ENCODE data around the gene TLR8. TPM values are rescaled to one million over a fixed set of nuclear protein-coding genes. Genes with fewer than 3 reads are reported as not detected.

The TLR8 gene
- total and polyA plus RNA-seq, 2 of the 4 experiments (the other 2 are of a cell fraction): not detected

DNA sequence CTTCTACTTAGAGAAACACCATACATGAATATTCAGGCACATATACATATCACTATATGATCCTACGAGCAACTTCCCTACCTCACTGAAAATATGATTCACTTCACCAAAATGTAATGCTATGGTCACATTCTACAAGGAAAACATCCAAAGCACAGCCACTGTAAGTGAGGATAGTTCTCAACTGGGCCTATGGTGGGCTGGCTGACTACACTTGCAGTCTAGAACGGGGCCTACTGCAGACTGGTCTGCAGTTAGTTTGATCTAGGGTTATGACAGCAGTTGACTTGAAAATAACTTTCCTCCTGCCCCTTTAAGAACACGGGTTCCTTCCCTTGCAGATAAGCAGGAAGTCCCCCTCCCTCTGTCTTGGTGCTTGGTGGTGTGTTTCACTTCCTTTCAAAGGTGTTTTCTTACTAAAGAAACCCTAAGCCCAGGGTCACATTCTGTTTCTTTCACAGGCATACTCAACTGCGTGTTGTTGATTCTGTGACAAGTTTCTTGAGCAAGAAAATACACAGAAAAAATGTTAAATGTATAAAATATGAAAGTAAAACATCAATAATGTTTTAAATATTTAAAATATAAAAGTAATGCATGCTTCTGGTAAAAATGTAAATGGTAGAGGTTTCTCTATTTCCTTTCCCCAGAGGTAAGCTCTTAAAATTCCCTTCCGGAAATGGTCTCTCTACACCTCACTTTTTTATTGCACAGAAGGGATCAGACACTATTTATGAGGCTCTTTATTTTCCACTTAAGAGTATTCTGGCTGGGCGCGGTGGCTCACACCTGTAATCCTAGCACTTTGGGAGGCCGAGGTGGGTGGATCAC lies 50.5 kb downstream of the TLR8 start:
- WGBS, 2 experiments (ENCODE audit: extremely low coverage in 2 of 2, insufficient read length in 1 of 2): no CpG with 5 or more reads among the region's 8 CpGs
- H2BK20ac ChIP-seq (ENCODE audit: low read depth, low read length): peak overlapping the region; percentile 95
- peak; percentile 79 for ATAC-seq (ENCODE audit: low read depth)
- DNase-seq: peak; percentile 63
- TF ChIP-seq SMC3 (IDR thresholded peaks at IDR 0.05; ENCODE audit: low read depth, low read length) (no peak), MXI1 (IDR thresholded peaks at IDR 0.05; ENCODE audit: borderline replicate concordance, low read depth, low read length) (no peak), MAFK (IDR thresholded peaks at IDR 0.05; ENCODE audit: low read depth, low read length) (no peak)
- TF ChIP-seq, protein P1, sequence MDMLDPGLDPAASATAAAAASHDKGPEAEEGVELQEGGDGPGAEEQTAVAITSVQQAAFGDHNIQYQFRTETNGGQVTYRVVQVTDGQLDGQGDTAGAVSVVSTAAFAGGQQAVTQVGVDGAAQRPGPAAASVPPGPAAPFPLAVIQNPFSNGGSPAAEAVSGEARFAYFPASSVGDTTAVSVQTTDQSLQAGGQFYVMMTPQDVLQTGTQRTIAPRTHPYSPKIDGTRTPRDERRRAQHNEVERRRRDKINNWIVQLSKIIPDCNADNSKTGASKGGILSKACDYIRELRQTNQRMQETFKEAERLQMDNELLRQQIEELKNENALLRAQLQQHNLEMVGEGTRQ (IDR thresholded peaks at IDR 0.05; ENCODE audit: low read depth, low read length): no peak
- peak overlapping the region; percentile 77 for H2AFZ ChIP-seq (replicated peaks; ENCODE audit: low read length, poor library complexity)
- peak overlapping the region; percentile 33; the same call in 1 of the 2 replicates for H3K4me2 ChIP-seq (ENCODE audit: low read depth, low read length)
- peak overlapping the region; percentile 67; the same call in 1 of the 2 replicates for H3K9ac ChIP-seq (ENCODE audit: low read depth, low read length)
- H3K27me3 ChIP-seq (ENCODE audit: control insufficient read depth, insufficient read depth, low read length): no peaks in the 10 kb centered on the region
- peak overlapping the region; percentile 96 for H3K23ac ChIP-seq (ENCODE audit: low read depth, low read length)
- H3K14ac ChIP-seq (replicated peaks; ENCODE audit: low read depth, low read length): peak overlapping the region; percentile 94
- H3K79me1 ChIP-seq (ENCODE audit: low read depth in 1 of 2, low read length in 2 of 2): peaks cover 0 to 4% of the 10 kb centered on the region in 2 experiments; a peak in 1 of 4 replicates
- peak overlapping the region; percentile 71 for H4K5ac ChIP-seq (ENCODE audit: low read depth, low read length)
- peaks cover 8% of the 10 kb centered on the region for H3K9me1 ChIP-seq (ENCODE audit: insufficient read depth, low read length)
- ChIA-PET POLR2A (ENCODE audit: unreplicated experiment) (interaction anchor here (0.5 to 1.4 kb wide), 3 partner anchors 18 to 19 kb away, joined by 3 to 6 read pairs (median 3); partner anchors contain the start of gene TMSB4X), CTCF (interaction anchor here (1.5 kb wide), 1 partner anchor 10 kb away, joined by 7 read pairs; no protein-coding TSS in a partner anchor)
- no peak overlapping the region for H3K4me3 ChIP-seq (ENCODE audit: insufficient read depth, low read depth, low read length)
- peaks cover 9% of the 10 kb centered on the region for H3K4me1 ChIP-seq (ENCODE audit: control insufficient read depth, insufficient read depth, low read length)
- H3K56ac ChIP-seq (ENCODE audit: extremely low read depth, insufficient read depth, low read length): peak overlapping the region; percentile 69
- no peaks in the 10 kb centered on the region for H4K20me1 ChIP-seq (ENCODE audit: insufficient read depth, low read length)
- peak overlapping the region; percentile 88 for H2BK5ac ChIP-seq (ENCODE audit: low read depth, low read length, poor library complexity, severe bottlenecking)
- peak overlapping the region; percentile 22 for H2AK9ac ChIP-seq (replicated peaks; ENCODE audit: low read depth, low read length, poor library complexity)
- in situ Hi-C loops (cut with MboI; ENCODE audit: low sequenced_read_pairs) (loop anchor here (10.0 to 25.0 kb wide), 3 partner anchors 698 to 1080 kb away; partner anchors contain the start of genes GEMIN8, OFD1, TCEANC and TRAPPC2), intact Hi-C loops (cut with micrococcal nuclease) (no loop called here), dilution Hi-C loops (cut with HindIII; ENCODE audit: low sequenced_read_pairs, unreplicated experiment) (no loop called here)
- no peaks in the 10 kb centered on the region for H3K36me3 ChIP-seq (ENCODE audit: control insufficient read depth, insufficient read depth, low read length)
- peak overlapping the region; percentile 80 to 97 for H4K8ac ChIP-seq (ENCODE audit: low read depth in 2 of 2, low read length in 2 of 2)
- peak overlapping the region; percentile 99 for H4K91ac ChIP-seq (ENCODE audit: insufficient read depth, low read depth, low read length)
- H3K27ac ChIP-seq (ENCODE audit: insufficient read depth, low read length): peak overlapping the region; percentile 97
- H2BK15ac ChIP-seq (ENCODE audit: low read depth, low read length): peak overlapping the region; percentile 71
- peak overlapping the region; percentile 50 for H2AK5ac ChIP-seq (ENCODE audit: low read depth, low read length)
- peak overlapping the region; percentile 99 for H2BK120ac ChIP-seq (ENCODE audit: low read depth, low read length)
- no TSS peak for BruUV-seq (replicated peaks)
- no peaks in the 10 kb centered on the region for H3K9me3 ChIP-seq (ENCODE audit: control insufficient read depth, insufficient read depth, low read length)
- peak overlapping the region; percentile 70 for H3K18ac ChIP-seq (ENCODE audit: low read depth, low read length)
- H3K4ac ChIP-seq (ENCODE audit: low read depth, low read length): peak overlapping the region; percentile 100

Measured in IMR-90 (cell line).